ENCODE data around the gene SMAD3. TPM values are rescaled to one million over a fixed set of nuclear protein-coding genes. Genes with fewer than 3 reads are reported as not detected.

The SMAD3 gene
- total and polyA plus RNA-seq, 10 of the 15 experiments (the other 5 are each of a cell fraction or from before 2014, with no cell fraction given), result 5.6 to 43.2 (median 16.0) TPM

DNA sequence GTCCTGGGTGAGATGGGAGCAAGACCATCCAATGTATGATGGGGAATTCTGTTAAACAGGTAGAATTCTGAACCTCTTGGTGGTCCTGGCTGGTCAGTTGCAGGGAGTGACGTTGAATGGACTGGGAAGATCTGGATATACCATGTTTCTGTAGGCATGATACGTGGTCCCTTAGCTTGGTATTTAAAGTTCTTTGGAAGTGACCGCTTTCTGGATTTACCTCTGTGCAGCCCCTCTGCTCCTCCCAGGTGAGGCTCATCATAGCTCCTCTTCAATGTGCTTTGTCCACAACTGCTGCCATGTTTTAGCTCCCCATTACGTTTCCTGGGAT is 37.2 kb downstream of the SMAD3 start:
- H3K9me3 ChIP-seq (replicated peaks; ENCODE audit: control insufficient read depth, insufficient read depth, low read length), result no peaks in the 10 kb centered on the region
- peaks cover 75% of the 10 kb centered on the region for H3K79me2 ChIP-seq (ENCODE audit: control insufficient read depth, insufficient read depth, low read length)
- intact Hi-C loops (cut with micrococcal nuclease; ENCODE audit: unreplicated experiment), result loop anchor here (1.0 to 5.0 kb wide), 4 partner anchors 11 to 140 kb away; no protein-coding TSS in a partner anchor
- H3K36me3 ChIP-seq (ENCODE audit: control insufficient read depth in 2 of 2, insufficient read depth in 2 of 2, low read length in 1 of 2), result peaks cover 9 to 15% of the 10 kb centered on the region in 2 experiments; a peak in 3 of 4 replicates
- in situ Hi-C loops (cut with MboI), result no loop called here
- no peak overlapping the region for H2AFZ ChIP-seq (ENCODE audit: control insufficient read depth, low read depth, low read length)
- H3K4me1 ChIP-seq (ENCODE audit: control insufficient read depth, insufficient read depth, low read length), result peaks cover 76% of the 10 kb centered on the region
- RAD21 ChIA-PET (ENCODE audit: unreplicated experiment), result interaction anchor here (0.9 to 4.1 kb wide), 15 partner anchors 8 to 201 kb away, joined by 3 to 194 read pairs (median 7); partner anchors contain the start of gene SMAD3
- SMC1A ChIA-PET (ENCODE audit: uncharacterized antibody, unreplicated experiment), result interaction anchor here (0.7 to 6.2 kb wide), 17 partner anchors 8 to 331 kb away, joined by 3 to 247 read pairs (median 6); partner anchors contain the start of gene SMAD3
- no peak for ATAC-seq
- H3K4me3 ChIP-seq, result no peak overlapping the region
- POLR2A ChIA-PET, result interaction anchor here (1.0 to 5.6 kb wide), 9 partner anchors 12 to 39 kb away, joined by 3 to 79 read pairs (median 5); no protein-coding TSS in a partner anchor
- FAIRE-seq, result no peak
- DNase-seq (ENCODE audit: low read depth, low spot score), result no peak
- CTCF ChIA-PET, result interaction anchor here (0.8 to 3.4 kb wide), 7 partner anchors 9 to 156 kb away, joined by 3 to 71 read pairs (median 4); no protein-coding TSS in a partner anchor
- H3K4me2 ChIP-seq (ENCODE audit: control insufficient read depth, insufficient read depth), result peak overlapping the region; percentile 73
- no peaks in the 10 kb centered on the region for H4K20me1 ChIP-seq (ENCODE audit: control insufficient read depth, insufficient read depth)
- 75% methylated on average over 4 of the region's 4 CpGs for WGBS (ENCODE audit: insufficient coverage, insufficient replicate concordance, low lambda C conversion rate, missing lambda C conversion rate)
- BruUV-seq (replicated peaks), result no TSS peak
- no peaks in the 10 kb centered on the region for H3K27me3 ChIP-seq (replicated peaks in 1 of 2; ENCODE audit: control insufficient read depth in 2 of 2, insufficient read depth in 2 of 2, low read length in 1 of 2)
- H3K9ac ChIP-seq (ENCODE audit: control insufficient read depth, insufficient read depth, low read length), result peak overlapping the region; percentile 33
- peak overlapping the region; percentile 98 for H3K27ac ChIP-seq (ENCODE audit: control insufficient read depth, insufficient read depth)
- TF ChIP-seq NR2C2 (IDR thresholded peaks at IDR 0.05; ENCODE audit: borderline replicate concordance, control insufficient read depth, insufficient read length, low read depth) (no peak), NFXL1 (IDR thresholded peaks at IDR 0.05; ENCODE audit: borderline replicate concordance) (no peak), SMARCA5 (IDR thresholded peaks at IDR 0.05) (peak; percentile 90), WRNIP1 (IDR thresholded peaks at IDR 0.05; ENCODE audit: borderline replicate concordance, low read depth, low read length) (no peak), IKZF1 (conservative IDR thresholded peaks at IDR 0.05) (peak; percentile 62; the same call in 1 of the 2 replicates), SP1 (IDR thresholded peaks at IDR 0.05; ENCODE audit: low read depth, low read length) (no peak), SRF (IDR thresholded peaks at IDR 0.05; ENCODE audit: low read depth in 2 of 2, low read length in 2 of 2) (no peak), ESRRA (IDR thresholded peaks at IDR 0.05; ENCODE audit: low read length) (no peak)
- TF ChIP-seq, protein P1, sequence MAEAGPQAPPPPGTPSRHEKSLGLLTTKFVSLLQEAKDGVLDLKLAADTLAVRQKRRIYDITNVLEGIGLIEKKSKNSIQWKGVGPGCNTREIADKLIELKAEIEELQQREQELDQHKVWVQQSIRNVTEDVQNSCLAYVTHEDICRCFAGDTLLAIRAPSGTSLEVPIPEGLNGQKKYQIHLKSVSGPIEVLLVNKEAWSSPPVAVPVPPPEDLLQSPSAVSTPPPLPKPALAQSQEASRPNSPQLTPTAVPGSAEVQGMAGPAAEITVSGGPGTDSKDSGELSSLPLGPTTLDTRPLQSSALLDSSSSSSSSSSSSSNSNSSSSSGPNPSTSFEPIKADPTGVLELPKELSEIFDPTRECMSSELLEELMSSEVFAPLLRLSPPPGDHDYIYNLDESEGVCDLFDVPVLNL (IDR thresholded peaks at IDR 0.05; ENCODE audit: low read depth, low read length), result no peak
- TF ChIP-seq, protein P2, sequence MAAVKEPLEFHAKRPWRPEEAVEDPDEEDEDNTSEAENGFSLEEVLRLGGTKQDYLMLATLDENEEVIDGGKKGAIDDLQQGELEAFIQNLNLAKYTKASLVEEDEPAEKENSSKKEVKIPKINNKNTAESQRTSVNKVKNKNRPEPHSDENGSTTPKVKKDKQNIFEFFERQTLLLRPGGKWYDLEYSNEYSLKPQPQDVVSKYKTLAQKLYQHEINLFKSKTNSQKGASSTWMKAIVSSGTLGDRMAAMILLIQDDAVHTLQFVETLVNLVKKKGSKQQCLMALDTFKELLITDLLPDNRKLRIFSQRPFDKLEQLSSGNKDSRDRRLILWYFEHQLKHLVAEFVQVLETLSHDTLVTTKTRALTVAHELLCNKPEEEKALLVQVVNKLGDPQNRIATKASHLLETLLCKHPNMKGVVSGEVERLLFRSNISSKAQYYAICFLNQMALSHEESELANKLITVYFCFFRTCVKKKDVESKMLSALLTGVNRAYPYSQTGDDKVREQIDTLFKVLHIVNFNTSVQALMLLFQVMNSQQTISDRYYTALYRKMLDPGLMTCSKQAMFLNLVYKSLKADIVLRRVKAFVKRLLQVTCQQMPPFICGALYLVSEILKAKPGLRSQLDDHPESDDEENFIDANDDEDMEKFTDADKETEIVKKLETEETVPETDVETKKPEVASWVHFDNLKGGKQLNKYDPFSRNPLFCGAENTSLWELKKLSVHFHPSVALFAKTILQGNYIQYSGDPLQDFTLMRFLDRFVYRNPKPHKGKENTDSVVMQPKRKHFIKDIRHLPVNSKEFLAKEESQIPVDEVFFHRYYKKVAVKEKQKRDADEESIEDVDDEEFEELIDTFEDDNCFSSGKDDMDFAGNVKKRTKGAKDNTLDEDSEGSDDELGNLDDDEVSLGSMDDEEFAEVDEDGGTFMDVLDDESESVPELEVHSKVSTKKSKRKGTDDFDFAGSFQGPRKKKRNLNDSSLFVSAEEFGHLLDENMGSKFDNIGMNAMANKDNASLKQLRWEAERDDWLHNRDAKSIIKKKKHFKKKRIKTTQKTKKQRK (IDR thresholded peaks at IDR 0.05; ENCODE audit: low read depth, low read length), result no peak
- TF ChIP-seq, protein P3, sequence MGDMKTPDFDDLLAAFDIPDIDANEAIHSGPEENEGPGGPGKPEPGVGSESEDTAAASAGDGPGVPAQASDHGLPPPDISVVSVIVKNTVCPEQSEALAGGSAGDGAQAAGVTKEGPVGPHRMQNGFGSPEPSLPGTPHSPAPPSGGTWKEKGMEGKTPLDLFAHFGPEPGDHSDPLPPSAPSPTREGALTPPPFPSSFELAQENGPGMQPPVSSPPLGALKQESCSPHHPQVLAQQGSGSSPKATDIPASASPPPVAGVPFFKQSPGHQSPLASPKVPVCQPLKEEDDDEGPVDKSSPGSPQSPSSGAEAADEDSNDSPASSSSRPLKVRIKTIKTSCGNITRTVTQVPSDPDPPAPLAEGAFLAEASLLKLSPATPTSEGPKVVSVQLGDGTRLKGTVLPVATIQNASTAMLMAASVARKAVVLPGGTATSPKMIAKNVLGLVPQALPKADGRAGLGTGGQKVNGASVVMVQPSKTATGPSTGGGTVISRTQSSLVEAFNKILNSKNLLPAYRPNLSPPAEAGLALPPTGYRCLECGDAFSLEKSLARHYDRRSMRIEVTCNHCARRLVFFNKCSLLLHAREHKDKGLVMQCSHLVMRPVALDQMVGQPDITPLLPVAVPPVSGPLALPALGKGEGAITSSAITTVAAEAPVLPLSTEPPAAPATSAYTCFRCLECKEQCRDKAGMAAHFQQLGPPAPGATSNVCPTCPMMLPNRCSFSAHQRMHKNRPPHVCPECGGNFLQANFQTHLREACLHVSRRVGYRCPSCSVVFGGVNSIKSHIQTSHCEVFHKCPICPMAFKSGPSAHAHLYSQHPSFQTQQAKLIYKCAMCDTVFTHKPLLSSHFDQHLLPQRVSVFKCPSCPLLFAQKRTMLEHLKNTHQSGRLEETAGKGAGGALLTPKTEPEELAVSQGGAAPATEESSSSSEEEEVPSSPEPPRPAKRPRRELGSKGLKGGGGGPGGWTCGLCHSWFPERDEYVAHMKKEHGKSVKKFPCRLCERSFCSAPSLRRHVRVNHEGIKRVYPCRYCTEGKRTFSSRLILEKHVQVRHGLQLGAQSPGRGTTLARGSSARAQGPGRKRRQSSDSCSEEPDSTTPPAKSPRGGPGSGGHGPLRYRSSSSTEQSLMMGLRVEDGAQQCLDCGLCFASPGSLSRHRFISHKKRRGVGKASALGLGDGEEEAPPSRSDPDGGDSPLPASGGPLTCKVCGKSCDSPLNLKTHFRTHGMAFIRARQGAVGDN (IDR thresholded peaks at IDR 0.05), result 0 out of 2 replicates have a peak, but pooled peaks have one; percentile 8
